IPS-NIHi11 (cell line): ENCODE results near the gene PTPN14.
A peak's percentile ranks its signal among the peaks of the same experiment; 100 is the strongest.

Source experiments
- DNase-seq: peaks from one replicate; pipeline ENCODE4 v3.0.0; 2012; ENCODE audit warnings: mixed read lengths, low spot score

PTPN14 gene

GRCh38 chr1:214330715-214331114 lies 220.7 kb downstream of the PTPN14 start:
- no peak for DNase-seq

GRCh38 chr1:214330222-214330621 lies 221.2 kb downstream of the PTPN14 start:
- DNase-seq = no peak

GRCh38 chr1:214329470-214330220 lies 221.8 kb downstream of the PTPN14 start:
- no peak for DNase-seq

- peak; percentile 79 for DNase-seq
Observed at GRCh38 chr1:214328770-214329469, 222.5 kb downstream of the PTPN14 start.

- DNase-seq = no peak
Observed at GRCh38 chr1:214327514-214327913, 223.9 kb downstream of the PTPN14 start.

- no peak for DNase-seq
Observed at GRCh38 chr1:214326406-214326805, 225.0 kb downstream of the PTPN14 start.

- DNase-seq = no peak
Observed at GRCh38 chr1:214324896-214325800, 226.3 kb downstream of the PTPN14 start.

- DNase-seq = no peak
Observed at GRCh38 chr1:214321705-214322453, 229.5 kb downstream of the PTPN14 start.

- DNase-seq = no peak
Observed at GRCh38 chr1:214319938-214320337, 231.5 kb downstream of the PTPN14 start.

GRCh38 chr1:214318956-214319736 lies 232.3 kb downstream of the PTPN14 start:
- DNase-seq = no peak

- DNase-seq = no peak
Observed at GRCh38 chr1:214318356-214318755, 233.0 kb downstream of the PTPN14 start.

GRCh38 chr1:214317734-214318133 lies 233.7 kb downstream of the PTPN14 start:
- DNase-seq = no peak

GRCh38 chr1:214317300-214317699 lies 234.1 kb downstream of the PTPN14 start:
- peak; percentile 35 for DNase-seq

GRCh38 chr1:214316593-214316992 lies 234.8 kb downstream of the PTPN14 start:
- peak; percentile 39 for DNase-seq

GRCh38 chr1:214314178-214314843 lies 237.1 kb downstream of the PTPN14 start:
- DNase-seq = no peak

GRCh38 chr1:214312530-214313051 lies 238.8 kb downstream of the PTPN14 start:
- no peak for DNase-seq

GRCh38 chr1:214310777-214311690 lies 240.4 kb downstream of the PTPN14 start:
- DNase-seq = no peak

- no peak for DNase-seq
Observed at GRCh38 chr1:214310010-214310409, 241.4 kb downstream of the PTPN14 start.

GRCh38 chr1:214306269-214306668 lies 245.1 kb downstream of the PTPN14 start:
- no peak for DNase-seq
